HG03039 (cell line): Measurements from ENCODE around the gene STARD3.

Experiments
- ATAC-seq: cut with Tn5 transposase; IDR thresholded peaks from one replicate; pipeline ENCODE4 v1.9.1; 2021; ENCODE audit warnings: mild to moderate bottlenecking, moderate library complexity; ENCODE audit not compliant: unreplicated experiment

STARD3 gene

DNA sequence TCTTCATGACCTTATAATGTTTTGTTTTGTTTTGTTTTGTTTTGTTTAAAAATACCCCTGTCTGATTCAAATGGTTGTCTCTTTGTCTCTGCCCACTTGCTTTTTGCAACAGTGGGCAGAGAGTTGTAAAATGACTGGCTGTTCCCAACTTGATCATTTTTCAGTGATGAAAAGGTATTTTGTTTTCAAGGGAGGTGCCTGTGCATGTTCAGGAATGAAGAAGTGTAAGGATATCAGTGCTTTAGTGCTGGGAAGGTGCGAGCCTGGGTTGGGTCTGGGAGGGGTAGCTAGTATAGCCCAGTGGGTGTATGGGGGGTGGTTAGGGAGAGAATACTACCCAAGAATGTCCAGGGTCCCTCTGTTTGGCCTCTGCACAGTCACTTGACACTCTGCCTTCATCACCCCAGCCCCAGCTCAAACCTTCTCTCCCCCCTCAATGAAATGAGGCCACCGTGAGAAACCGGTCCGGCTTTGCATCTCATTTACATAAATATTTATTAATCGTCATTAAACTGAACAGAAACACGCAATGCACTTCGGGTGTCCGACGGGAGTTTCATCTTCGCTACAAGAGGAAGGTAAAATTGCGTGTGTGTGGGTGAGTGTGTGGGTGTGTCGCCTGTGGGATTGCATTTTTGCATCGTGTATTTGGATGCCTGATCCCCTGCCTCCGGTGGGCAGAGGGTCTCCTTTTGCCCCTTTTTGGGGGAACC is 33.5 kb upstream of the STARD3 start:
- ATAC-seq, result no peak

DNA sequence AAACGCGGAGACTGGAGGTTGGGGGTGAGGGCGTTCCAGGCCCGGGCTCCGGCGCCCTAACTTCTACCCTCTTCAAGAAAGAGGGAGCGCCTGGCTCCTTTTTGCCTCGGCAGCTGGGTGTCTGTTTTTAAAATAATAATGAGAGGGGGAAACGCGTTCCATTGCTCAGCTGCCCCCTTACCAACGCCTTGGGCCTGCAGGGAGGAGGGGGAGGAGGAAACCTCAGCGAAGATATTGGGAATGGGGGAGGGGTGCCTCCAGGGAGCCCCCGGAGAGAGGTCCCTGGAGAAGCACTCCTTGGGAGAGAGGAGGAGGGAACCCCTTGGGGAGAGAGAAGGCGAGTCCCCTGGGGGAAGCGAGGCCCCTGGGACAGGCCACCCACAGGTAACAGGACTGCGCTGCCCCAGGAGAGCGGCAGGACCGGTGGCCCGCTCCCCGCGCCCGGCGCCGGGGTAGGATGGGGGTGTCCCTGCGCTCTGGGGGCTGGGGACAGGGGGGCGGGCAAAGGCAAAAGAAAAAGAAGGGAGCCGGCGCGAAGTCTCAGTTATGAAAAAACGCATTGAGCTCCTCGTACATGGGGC is 31.9 kb upstream of the STARD3 start:
- no peak for ATAC-seq

DNA sequence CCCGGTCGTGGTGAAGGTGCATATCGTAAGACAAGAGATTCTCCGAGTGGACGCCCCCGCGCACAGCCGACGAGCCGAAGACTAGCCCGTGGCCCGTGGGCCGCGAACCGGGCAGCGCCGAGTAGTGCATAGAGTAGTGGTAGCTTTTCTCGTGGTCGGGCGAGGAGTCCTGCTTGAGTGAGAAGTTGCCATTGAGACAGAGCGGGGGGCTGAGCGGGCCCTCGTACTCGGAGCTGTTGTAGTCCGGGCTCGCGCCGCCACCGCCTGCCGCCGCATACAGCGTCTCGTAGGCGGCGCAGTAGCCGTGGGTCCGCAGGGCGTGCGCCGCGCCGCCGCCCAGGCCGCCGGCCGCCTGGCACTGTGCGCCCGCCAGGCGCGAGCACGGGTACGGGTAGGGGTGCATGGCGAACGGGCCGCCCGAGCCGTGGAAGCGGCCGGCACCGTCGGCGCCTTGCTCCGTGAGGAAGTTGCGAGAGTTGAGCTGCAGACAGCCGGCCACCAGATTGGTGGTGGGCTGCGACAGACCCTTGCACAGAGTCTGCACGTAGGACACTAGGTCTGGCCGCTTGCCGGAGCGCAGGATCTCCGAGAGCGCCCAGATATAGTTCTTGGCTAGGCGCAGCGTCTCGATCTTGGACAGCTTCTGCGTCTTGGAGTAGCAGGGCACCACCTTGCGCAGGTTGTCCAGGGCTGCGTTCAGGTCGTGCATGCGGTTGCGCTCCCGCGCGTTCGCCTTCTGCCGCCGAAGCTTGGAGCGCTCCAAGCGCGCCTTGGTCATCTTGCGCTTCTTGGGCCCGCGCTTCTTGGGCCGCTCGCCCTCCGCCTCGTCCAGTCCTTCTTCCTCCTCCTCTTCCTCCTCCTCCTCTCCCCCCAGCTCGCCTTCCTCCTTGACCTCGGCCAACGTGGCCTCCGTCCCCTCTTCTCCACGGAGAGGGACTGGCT is 31.2 kb upstream of the STARD3 start:
- ATAC-seq, result no peak

DNA sequence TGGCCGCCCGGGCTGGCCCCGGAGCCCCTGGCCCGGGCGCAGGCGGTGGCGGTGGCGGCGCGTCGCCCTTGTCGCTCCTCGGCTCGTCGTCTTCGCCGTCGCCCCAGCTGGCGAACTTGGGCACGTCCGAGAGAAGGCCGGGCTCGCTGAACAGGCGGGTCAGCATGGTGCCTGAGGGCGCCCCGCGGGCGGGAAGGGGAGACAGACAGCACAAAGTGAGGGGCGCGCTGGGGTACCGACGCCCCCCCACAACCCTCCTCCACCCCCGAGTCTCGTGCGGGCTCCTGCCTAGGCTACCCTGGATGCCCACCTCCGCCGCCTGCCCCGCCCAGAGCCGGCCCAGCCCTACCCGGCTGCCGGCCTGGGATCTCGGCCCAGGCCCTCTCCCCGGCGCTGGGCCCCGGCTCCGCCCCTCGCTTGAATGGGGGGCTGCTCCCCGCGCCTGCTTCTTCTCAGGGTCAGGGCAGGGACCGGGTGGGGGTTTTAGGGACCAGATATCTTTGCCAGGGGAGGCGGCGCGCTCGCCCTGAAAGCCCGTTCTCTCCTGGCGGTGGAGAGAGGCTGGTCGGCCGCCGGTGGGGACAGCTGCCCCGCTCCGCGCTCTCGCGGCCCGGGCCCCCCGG is 30.4 kb upstream of the STARD3 start:
- no peak for ATAC-seq

DNA sequence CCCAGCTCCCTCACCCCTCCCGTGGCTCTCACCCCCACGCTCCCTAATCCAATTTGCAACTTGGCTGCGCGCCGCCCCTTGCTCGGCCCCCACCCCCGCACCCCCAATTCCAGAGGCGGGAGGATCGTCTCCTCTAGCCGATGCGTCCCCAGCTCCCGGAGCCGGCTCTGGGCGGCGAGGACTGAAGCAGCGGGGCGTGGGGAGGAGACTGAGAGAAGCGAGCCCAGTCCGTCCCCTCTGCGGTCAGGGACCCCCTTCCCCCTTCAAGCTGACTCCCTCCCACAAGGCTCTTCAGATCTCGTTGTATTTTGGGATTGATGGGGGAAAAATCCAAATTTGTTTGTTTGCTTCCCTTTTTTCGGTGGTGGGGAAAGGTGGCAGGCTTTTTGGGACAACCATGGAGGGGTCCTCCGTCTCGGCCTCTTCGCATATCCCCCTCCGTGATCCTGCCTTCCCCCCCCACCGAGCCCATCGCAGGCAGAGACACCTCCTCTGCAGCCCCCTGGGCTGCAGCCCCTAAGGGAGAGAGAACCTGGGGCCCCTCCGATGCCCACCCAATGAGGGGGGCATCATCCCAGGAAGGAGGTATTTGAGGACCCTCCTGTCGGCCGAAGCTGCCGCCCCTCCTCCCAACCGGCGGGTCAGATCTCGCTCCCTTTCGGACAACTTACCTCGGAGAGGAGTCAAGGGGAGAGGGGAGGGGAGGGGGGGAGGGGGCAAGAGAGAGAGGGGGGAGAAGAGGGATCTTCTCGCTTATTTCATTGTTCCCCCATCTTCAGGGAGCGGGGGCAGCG is 29.7 kb upstream of the STARD3 start:
- no peak for ATAC-seq

GRCh38 chr17:39607851-39608130 is 29.2 kb upstream of the STARD3 start, which contains the start of gene NEUROD2:
NEUROD2 (minus strand) TSS chr17:39607920; CDS start chr17:39606599, 1,321 bp downstream.
- ATAC-seq, result no peak

DNA sequence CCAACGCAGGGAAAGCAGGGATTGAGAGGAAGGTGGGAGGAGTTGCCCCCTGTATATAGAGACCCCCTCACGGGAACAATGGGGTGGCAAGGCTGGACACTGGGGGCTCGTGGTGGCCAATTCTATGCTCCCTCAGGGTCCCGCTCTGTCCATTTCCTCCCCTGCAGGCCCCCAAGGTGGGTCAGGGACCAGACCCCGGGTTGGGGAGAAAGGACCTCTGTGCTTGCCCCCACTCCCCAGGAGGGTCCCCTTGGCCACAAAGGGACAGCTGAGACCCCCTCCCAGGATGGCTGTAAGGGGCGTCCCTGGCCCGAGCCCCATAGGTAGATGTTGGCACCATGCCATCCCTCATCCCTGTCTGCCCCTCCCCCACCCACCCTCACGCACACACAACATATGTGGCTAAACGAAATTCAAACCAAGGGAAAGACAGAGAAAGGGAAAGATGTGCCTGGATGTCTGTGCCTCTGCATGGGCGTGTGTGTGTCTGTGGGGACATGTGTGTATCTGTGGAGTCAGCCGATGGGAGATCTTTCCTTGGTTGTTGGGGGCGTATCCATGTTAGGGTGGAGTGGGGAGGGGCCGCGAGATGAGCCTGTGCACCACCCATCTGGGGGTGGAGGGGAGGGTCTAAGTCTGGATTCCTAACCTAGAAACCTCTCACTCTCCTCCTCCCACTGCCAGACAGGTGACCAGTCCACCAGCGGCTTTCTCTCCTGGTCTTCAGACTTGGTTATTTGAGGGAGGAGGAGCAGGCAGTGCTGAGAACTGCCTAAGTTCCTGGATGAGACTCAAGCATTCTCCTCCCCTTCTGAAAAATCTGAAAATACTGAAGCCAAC is 28.6 kb upstream of the STARD3 start:
- no peak for ATAC-seq

DNA sequence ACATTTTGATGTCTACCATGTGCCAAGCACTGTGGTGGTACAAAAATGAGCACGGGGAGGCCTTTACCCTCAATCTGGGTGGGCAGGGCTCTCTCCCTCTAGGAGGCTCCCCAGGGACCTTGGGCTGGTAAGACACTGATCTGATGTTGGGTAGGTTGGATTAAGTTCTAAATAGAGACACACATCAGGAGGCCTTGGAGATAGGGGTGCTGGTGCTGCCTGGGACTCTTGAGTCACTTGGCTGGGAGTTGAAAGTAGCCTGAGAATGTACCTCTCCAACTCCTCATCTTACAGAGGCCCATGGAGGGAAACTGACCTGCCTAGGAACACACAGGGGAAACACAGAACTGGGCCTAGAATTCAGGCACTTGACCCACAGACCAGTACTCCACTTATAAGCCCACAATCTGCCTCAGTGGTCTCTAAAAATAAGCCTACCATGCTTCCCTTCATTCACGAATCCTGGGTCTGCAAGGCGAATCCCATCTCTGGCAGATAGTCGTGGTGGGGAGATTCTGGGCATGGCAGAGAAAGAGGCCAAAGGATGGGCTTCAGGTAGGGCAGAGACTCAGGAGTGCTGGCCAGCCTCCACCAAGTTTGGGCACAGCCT is 27.4 kb upstream of the STARD3 start:
- no peak for ATAC-seq

DNA sequence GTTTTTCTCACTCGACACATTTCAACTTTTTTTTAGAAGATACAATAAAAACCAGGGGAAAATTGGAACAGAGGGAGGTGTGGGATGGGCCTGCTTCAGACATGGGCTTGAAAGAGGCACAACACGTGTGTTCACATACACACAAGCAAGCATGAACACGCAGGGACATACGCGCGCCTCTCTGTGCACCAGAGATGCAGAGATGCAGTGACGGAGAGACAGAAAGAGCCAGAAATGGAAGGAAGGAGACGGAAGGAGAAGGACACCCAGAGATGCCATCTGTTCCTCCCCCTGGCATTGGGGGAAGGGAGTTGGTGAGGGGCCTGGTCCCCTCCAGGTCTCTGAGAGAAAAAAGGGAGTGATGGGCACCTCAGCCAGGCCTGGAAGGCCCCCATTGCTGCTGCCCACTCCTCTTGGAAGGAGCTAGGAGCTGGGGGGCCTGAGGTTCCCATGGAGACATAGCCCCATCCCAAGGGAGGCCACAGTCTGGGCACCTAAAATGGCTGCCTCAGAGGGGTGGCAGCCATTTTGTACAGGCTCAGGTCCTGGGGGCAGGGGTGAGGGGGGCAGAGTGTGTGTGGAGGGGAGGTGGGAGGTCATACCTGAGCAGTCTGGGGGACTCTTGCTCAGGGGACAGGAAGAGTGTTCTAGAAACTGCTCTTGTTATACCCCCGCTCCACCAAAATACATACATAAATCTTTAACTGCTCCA is 25.4 kb upstream of the STARD3 start:
- no peak for ATAC-seq

DNA sequence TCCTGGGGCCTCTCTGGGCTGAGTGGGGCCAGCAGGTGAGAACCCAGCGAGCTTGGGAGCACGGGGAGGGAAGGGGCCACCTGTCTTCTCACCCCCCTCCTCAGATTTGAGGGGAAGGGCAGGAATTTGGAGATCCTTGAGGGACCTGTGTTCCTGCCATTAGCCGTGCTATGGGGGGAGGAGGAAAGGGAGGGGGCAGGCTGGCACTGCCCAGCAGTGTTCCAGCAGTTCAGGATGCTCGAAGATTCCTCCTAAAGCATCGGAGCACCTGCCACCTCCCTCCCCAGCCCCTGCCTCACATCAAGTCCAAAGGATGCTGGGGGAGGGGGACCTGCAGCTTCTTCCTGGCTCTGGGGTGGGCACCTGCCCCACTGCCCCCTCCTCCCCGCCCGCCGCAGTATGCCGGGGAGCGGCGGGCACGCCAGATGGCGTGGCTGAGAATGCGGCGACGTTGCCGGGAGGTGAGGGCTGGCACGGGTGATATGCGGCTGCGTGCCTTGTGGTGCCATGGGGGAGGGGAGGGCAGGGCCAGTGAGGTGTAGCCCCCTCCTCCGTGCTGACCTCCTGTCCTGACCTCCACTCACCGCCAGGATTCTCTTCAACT is 24.6 kb upstream of the STARD3 start:
- no peak for ATAC-seq

DNA sequence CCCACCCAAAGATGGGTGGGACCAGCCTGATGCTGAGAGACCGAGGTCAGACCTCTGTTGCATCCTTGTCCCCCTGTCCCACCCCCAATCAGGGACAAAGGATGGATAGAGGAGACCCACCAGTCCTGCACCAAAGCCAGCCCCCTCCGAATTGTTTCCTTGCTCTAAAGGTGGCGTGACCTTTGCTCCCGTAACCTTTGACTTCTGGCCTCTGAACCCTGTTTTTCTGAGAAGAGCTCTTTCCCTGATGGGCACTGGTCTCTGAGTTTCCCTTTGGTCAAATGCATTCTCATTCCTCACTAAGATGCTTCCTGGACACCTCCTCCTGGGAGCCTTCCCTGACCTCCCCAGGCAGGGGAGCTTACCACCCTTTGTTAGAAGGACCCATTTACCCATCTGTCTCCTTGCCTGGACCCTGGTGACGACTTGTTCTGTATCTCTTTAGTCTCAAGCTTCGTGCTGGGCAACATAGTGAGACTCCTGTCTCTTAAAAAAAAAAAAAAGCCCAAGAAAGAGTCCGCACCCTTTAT is 23.9 kb upstream of the STARD3 start:
- ATAC-seq, result no peak

GRCh38 chr17:39614545-39615157 is 22.3 kb upstream of the STARD3 start:
- ATAC-seq, result no peak

GRCh38 chr17:39615434-39615833 is 21.5 kb upstream of the STARD3 start:
- ATAC-seq, result no peak

GRCh38 chr17:39617100-39617445 is 19.9 kb upstream of the STARD3 start:
- no peak for ATAC-seq

- no peak for ATAC-seq
Measured at GRCh38 chr17:39617446-39618245, 19.3 kb upstream of the STARD3 start.

DNA sequence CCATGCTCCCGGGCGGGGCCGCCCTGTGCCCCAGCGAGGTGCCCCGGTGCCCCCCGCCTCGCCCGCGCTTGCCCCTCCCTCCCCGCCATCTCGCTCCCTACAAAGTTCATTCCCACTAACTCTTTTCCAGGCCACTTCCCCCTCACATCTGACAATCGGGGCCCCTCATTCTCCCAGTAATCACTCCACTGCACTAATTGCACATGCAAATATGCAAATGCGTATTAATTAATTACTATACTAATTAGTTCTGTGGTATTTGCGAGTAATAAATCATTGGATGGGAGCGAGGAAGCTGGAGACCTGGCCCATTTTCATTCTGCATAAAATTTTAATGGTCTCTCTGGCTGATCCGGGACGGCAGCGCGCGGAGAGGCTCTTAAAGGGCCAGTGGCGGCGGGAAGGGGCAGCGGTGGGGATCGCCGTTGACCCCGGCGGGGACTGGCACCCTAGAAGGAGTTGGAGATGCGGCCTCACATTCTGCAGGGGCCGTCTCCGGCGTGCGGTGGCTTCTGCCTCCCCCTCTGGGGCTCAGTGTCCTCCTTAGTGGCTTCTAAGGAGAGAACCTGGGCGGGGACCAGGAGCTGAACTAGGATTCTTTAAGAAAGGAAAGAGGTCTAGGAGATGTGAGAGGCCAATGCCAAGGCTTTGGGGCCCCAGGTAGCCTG is 18.6 kb upstream of the STARD3 start:
- no peak for ATAC-seq
